Peyer's patch (tissue), 4 donors: ENCODE data around the gene PRMT7. TPM values are rescaled to one million over a fixed set of nuclear protein-coding genes. Genes with fewer than 3 reads are reported as not detected.

Experiments used
- DNase-seq, 3 donors: peaks; one replicate each; pipeline ENCODE4 v3.0.0-alpha.2; 2017 to 2019
- H3K27ac ChIP-seq, 4 donors: fragments of 200-600 bp; sonication (generic); one replicate each; pipeline ENCODE4 v1.5.1; 2016 to 2019
- H3K27me3 ChIP-seq, 2 donors: fragments of 200-600 bp; sonication (generic); one replicate each; pipeline ENCODE4 v1.5.1; 2019
- H3K36me3 ChIP-seq, 3 donors: fragments of 200-600 bp; sonication (generic); one replicate each; pipeline ENCODE4 v1.5.1; 2016 to 2019
- H3K4me1 ChIP-seq, 4 donors: fragments of 200-600 bp; sonication (generic); one replicate each; pipeline ENCODE4 v1.5.1; 2016 to 2019
- H3K4me3 ChIP-seq, 4 donors: fragments of 200-600 bp; sonication (generic); 1 replicate in 3 of 4; 2 replicates in 1 of 4; pipeline ENCODE4 v1.5.1; 2016 to 2019; ENCODE audit warnings: mild to moderate bottlenecking in 1 of 4
- H3K9me3 ChIP-seq, 4 donors: fragments of 200-600 bp; sonication (generic); one replicate each; pipeline ENCODE4 v1.5.1; 2016 to 2019; ENCODE audit warnings: mild to moderate bottlenecking in 1 of 4
- CTCF ChIP-seq, 6 experiments: fragments of 450-650 bp in 4 of 6; fragments of 200-600 bp in 2 of 6; sonication (generic) in 1 of 6; IDR thresholded peaks; one replicate each; pipeline ENCODE4 v1.5.1; 2017 to 2019; ENCODE audit warnings: antibody characterized with exemption in 6 of 6, mild to moderate bottlenecking in 3 of 6, moderate library complexity in 1 of 6
- POLR2A ChIP-seq, 2 donors: fragments of 450-650 bp; IDR thresholded peaks; one replicate each; pipeline ENCODE4 v1.5.1; 2017; ENCODE audit warnings: antibody characterized with exemption in 2 of 2, mild to moderate bottlenecking in 2 of 2, moderate library complexity in 2 of 2
- total RNA-seq, 4 donors: library from RNA; depleted of rRNA; stranded (reverse); fragments of >200 nt; gene quantifications; one replicate each; pipeline ENCODE4 v1.1.0, GENCODE V29; 2016

PRMT7 gene
- total RNA-seq, 4 donors from 2014 or later, result 36.6 to 145 (median 65.0) TPM

- no peaks in the 10 kb centered on the region for H3K27me3 ChIP-seq
- no peak overlapping the region for H3K4me3 ChIP-seq
- H3K9me3 ChIP-seq, result no peaks in the 10 kb centered on the region
- peaks cover 0 to 20% (median 13%) of the 10 kb centered on the region in 4 donors for H3K4me1 ChIP-seq
- no peak for DNase-seq
- no peak overlapping the region for H3K27ac ChIP-seq
- peaks cover 0 to 62% (median 0%) of the 10 kb centered on the region in 3 donors for H3K36me3 ChIP-seq
- no peak for TF ChIP-seq CTCF (IDR thresholded peaks at IDR 0.05)
- TF ChIP-seq POLR2A (IDR thresholded peaks at IDR 0.05), result no peak
These were observed 48.8 kb downstream of the PRMT7 start for GRCh38 chr16:68359398-68360191.

DNA sequence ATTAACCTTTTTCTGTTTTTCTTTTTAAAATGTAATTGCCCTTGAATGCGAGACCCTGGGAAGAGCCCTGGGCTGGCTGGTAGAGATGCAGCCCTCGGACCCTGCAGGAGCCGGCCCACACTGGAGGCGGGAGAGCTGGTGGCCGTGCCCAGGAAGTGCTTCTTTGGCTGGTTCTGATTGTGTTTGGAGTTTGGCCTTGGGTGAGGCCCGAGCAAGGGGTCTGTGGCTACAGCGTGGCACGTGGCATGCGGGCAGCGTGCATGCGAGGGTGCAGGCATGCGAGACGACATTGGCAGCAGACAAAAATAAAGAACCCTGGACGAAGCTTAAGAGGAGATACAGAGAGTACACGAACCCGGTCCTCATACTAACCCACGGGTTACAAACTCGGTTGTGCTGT, 49.7 kb downstream of the PRMT7 start:
- Histone ChIP-seq H3K36me3 (peaks cover 0 to 62% (median 0%) of the 10 kb centered on the region in 3 donors), H3K27ac (no peak overlapping the region), H3K9me3 (no peaks in the 10 kb centered on the region), H3K4me1 (peaks cover 0 to 26% (median 14%) of the 10 kb centered on the region in 4 donors), H3K4me3 (no peak overlapping the region), H3K27me3 (no peaks in the 10 kb centered on the region)
- no peak for TF ChIP-seq POLR2A (IDR thresholded peaks at IDR 0.05)
- TF ChIP-seq CTCF (IDR thresholded peaks at IDR 0.05), result no peak
- no peak for DNase-seq

GRCh38 chr16:68360956-68361355, 50.1 kb downstream of the PRMT7 start:
- Histone ChIP-seq H3K27me3 (no peaks in the 10 kb centered on the region), H3K4me3 (no peak overlapping the region), H3K9me3 (no peaks in the 10 kb centered on the region), H3K4me1 (peaks cover 0 to 22% (median 10%) of the 10 kb centered on the region in 4 donors), H3K36me3 (peaks cover 0 to 60% (median 0%) of the 10 kb centered on the region in 3 donors), H3K27ac (no peak overlapping the region)
- no peak for TF ChIP-seq CTCF (IDR thresholded peaks at IDR 0.05)
- TF ChIP-seq POLR2A (IDR thresholded peaks at IDR 0.05), result no peak
- DNase-seq, result no peak

- DNase-seq, result no peak
- TF ChIP-seq CTCF (IDR thresholded peaks at IDR 0.05), result no peak
- TF ChIP-seq POLR2A (IDR thresholded peaks at IDR 0.05), result no peak
- Histone ChIP-seq H3K9me3 (no peaks in the 10 kb centered on the region), H3K4me3 (no peak overlapping the region), H3K4me1 (peaks cover 0 to 16% (median 7%) of the 10 kb centered on the region in 4 donors), H3K36me3 (peaks cover 0 to 61% (median 0%) of the 10 kb centered on the region in 3 donors), H3K27ac (no peak overlapping the region), H3K27me3 (no peaks in the 10 kb centered on the region)
These were observed 50.7 kb downstream of the PRMT7 start for GRCh38 chr16:68361485-68361884.

- no peak overlapping the region for H3K4me3 ChIP-seq
- no peak overlapping the region for H3K27ac ChIP-seq
- peaks cover 0 to 7% (median 4%) of the 10 kb centered on the region in 4 donors for H3K4me1 ChIP-seq
- no peaks in the 10 kb centered on the region for H3K9me3 ChIP-seq
- H3K36me3 ChIP-seq, result peaks cover 0 to 56% (median 0%) of the 10 kb centered on the region in 3 donors
- H3K27me3 ChIP-seq, result no peaks in the 10 kb centered on the region
- TF ChIP-seq CTCF (IDR thresholded peaks at IDR 0.05) (no peak), POLR2A (IDR thresholded peaks at IDR 0.05) (no peak)
- DNase-seq, result no peak
These were observed 51.6 kb downstream of the PRMT7 start for GRCh38 chr16:68362262-68362913.
